ENCODE measurements around the gene ABCB9. TPM values are rescaled to one million over a fixed set of nuclear protein-coding genes. Genes with fewer than 3 reads are reported as not detected.
A peak's percentile ranks its signal among the peaks of the same experiment; 100 is the strongest.
"Not testable (repeated sequence)": the region's sequence is repeated elsewhere in the genome, so short reads cannot be mapped to it uniquely, and the experiment has no call there.

The ABCB9 gene
- total RNA-seq, 2 donors from 2014 or later = 5.7 to 5.8 TPM

DNA sequence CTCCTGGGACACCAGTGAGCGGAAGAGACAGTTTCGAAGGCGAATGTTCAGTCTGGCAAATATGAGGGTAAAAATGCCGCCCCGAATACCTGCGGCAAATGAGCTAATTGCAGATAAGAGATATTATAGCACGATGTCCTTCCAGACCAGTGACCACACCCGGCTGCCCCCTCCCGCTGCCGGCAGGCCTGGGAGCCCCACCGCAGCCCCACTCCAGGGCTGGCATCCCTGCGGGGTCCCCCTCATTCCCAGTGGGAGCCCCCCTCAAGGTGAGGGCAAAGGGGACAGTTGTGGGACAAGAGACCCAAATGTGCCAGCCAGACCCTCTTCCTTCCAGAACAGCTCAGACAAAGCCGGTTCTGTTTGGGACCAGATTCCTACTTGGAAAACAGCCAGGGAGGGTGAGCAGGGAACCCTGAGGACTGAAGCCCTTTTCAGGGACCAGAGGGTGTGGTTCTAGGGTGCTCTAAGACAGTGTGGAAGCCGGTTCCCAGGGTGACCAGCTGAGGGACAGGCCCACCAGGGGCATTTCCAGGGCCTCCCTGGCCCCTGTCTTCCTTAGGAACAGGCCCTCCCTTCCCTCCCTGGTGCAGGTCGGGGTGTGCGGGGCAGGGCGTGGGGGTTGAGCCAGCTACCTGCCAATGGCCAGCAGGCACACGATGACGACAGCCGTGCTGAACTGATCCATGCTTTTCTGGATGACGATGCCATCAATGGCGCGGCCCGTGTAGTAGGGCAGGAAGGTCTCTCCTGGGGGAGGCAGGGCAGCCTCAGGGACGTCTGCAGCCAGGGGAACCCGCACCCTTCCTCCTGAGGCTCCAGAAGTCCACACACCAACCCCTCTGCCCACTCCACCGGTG is 16.2 kb downstream of the ABCB9 start:
- intact Hi-C loops (cut with DNase I) = loop anchor here (5.0 kb wide), 3 partner anchors 88 to 158 kb away; no protein-coding TSS in a partner anchor
- DNase-seq = no peak

DNA sequence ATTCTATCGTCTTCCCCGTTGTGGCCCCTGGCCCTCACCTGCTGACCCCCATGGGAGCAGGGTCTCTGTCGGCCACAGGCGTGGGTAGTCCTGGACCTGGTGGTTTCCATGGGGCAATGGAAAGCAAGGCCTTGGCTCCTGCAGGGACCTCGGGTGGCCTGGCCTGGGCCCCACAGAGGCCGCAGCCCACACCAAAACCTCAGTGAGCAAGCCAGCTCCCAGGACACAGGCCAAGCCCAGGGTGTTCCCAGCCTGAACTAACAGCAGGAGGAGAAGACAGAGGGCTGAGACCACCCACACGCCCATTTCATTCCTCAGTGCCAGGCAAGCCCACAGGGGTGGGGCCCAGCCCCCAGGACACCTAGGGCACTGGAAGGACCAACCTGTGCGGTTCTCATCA is 16.9 kb downstream of the ABCB9 start:
- DNase-seq = no peak
- intact Hi-C loops (cut with DNase I) = no loop called here
- ATAC-seq = no peak

More for the DNA sequence above, 16.2 kb downstream of the ABCB9 start:
- ATAC-seq = no peak

DNA sequence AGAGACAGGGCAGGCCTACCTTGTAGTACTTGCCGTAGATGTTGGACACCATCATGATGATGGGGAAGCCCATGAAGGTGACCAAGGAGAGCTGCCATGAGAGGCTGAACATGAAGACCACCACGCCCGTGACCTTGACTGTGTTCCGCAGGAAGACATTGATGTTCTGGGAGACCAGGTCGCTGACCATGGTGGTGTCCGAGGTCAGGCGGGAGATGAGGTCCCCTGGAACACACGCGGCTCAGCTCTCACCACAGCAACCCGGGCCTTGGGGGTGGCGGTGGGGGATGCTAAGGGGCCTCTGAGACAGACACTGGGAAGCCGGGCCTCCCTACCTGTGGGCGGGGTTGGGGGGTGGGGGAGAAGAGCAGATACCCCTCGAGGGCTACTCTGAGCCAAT is 17.7 kb downstream of the ABCB9 start:
- ATAC-seq (no peak), DNase-seq (no peak)
- intact Hi-C loops (cut with DNase I) = no loop called here

DNA sequence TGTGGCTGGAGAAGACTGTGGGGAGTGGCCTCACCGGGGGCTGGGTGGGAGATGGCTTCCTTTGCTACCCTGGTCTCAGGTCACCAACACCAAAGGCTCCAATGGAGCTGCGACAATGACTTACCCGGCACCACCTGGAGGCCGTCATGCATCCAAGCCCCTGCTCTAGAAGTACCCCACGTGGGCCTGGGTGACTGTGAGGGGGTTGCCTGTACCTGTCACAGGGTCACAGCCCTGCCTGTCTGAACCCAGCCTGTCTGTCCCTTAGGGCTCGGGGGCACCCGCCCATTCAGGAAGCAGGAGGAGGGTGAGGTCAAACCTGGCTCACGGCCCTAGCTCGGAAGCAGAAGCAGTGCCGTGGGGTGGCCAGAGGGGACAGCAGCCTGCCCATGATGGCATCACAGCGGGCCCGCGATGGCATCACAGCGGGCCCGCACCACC is 18.9 kb downstream of the ABCB9 start:
- intact Hi-C loops (cut with DNase I) = no loop called here
- ATAC-seq = peak in 1 of 2 donors; percentile 26

DNA sequence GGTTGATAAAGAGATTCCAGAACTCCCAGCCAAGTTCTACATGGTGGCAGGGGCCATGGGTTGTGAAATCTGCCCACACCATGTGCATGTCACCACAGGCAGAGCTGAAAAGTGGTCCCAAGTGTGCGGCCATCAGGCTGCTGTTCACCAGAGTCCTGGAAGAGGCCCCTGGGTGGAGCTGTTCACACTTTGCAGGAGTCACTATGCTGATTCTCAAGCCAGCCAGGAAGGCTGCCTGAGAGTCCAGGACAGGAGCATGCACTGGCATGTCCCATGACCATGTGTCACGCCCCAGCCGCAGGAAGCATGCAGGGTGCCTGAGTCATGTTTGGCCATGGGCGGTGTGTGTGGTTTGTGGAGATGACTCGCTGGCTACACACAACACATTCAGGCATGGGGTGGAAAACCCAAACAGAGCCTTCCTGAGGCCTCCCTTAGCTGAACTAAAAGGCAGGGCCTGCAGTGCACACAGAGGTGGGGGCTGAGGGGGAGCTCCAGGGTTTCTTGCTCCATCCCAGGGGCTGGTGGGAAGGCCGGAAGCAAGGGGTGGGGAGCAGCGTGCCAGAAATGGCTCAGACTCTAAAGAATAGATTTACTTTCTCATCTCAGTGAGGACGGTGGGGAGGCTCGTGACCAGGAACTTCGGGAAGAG is 19.4 kb downstream of the ABCB9 start:
- peak; percentile 78 to 88 for ATAC-seq
- peak; percentile 90 for DNase-seq
- intact Hi-C loops (cut with DNase I) = no loop called here

More for the DNA sequence above, 18.9 kb downstream of the ABCB9 start:
- DNase-seq = peak; percentile 49

DNA sequence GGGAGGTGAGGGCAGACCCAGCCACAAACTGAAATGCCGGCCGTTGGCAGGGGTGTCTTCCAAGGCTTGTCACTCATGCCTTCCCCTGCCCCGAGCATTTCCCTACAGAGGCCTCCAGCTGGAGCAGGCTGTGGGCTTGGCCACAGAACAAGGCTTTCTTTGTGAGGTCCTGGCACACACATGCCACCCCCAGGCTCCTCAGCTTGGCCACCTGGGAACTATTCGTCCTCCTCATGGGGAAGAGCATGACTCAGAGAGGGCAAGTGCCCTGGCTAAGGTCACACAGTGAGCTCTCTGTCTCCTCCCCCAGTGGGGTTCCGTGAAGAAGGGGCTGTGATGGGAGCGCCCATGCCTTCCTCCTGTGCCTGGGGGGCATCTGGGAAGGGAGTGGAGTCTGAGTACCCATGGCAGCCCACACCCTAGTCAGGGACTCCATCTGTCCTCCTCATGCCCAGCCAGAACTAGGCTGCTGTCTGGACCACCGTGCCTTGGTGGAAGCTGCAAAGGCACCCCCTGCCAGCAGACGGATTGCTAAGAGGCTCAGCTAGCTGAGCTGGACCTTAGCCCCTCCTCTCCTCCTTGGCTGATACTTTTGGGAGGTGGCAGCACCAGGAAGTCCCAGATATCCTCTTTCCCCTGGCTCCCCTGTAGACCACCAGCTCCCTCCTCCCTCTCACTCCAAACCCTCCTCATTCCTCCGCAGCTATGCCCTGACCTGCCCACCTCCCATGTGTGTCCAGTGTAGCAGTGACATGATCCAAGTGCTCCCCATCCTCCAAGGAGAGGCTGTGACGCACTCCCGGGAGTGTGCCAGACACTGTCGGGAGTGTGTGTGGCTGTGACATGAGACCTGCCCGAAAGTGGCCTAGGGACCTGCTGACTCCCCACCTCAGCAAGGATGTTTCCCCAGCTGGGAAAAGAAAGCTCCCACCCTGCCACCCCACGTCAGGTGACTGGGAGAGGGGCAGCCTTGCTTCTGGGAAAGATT is 21.4 kb downstream of the ABCB9 start:
- ATAC-seq (peak in 1 of 2 donors; percentile 10), DNase-seq (no peak)
- intact Hi-C loops (cut with DNase I) = loop anchor here in 1 of 2 donors (5.0 kb wide), 1 partner anchor 43 kb away; no protein-coding TSS in a partner anchor

DNA sequence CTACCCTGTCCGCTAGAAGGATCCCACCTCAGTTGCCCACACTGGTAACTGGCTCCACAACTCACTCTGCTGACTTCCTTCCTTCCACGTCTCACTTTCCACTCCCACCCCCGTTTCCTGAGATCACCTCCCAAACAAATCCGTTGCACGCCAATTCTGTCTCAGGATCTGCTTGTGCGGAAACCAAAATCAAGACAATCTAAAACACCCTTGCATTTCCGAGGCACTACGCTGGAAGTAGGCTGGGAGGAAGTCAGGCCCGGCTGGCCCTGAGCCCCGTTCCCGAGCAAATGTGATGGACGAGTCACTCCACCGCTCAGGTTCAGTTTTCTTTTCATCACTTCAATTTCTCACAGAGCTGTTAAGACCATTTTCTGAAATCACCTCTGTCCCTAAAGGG is 23.1 kb downstream of the ABCB9 start:
- DNase-seq = peak; percentile 41
- ATAC-seq = no peak
- intact Hi-C loops (cut with DNase I) = loop anchor here in 1 of 2 donors (5.0 kb wide), 1 partner anchor 41 kb away; no protein-coding TSS in a partner anchor

DNA sequence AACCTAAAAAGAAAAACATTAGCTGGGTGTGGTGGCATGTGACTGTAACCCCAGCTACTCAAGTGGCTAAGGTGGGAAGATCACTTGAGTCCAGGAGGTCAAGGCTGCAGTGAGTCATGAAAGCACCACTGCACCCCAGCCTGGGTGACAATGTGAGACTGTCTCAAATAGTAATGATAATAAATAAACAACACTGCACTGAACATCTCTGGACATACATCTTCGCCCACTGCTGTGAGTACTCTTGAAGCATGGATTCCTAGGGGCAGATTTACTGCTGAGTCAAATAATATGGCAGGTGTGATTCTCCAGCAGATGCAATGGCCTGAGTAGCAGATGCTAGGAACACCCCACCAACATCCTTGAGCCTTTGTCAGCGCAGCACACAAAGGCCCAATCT is 23.6 kb downstream of the ABCB9 start:
- DNase-seq (no peak), ATAC-seq (no peak)
- intact Hi-C loops (cut with DNase I) = loop anchor here in 1 of 2 donors (5.0 kb wide), 1 partner anchor 40 kb away; no protein-coding TSS in a partner anchor

DNA sequence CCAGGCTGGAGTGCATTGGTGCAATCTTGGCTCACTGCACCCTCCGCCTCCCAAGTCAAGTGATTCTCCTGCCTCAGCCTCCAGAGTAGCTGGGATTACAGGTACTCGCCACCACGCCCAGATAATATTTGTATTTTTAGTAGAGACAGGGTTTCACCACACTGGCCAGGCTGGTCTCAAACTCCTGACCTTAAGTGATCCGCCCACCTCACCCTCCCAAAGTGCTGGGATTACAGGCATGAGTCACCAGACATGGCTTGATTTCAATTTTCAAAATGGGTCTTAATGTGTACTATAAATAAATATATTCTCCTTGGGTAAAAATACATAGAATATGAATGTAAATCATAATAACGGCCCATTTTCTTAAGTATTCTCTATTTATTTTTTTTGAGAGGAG is 24.9 kb downstream of the ABCB9 start:
- intact Hi-C loops (cut with DNase I) = loop anchor here in 1 of 2 donors (5.0 kb wide), 1 partner anchor 39 kb away; no protein-coding TSS in a partner anchor
- ATAC-seq, DNase-seq: not testable (repeated sequence)

DNA sequence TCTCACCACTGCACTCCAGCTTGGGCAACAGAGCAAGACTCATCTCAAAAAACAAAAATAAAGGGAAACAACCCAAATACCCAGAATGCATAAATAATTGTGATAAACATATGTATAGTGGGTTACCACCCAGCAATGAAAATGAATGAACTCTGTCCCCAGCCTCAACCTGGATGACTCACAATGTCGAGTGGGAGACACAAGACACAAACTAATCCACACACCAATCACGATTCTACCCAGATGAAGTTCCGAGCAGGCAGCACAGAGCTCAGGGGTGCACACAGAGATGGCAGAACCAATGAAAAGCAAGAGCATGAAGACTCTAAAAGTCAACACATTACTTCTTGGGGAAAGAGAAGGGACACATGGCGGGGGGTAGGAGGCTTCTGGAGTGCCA is 27.1 kb downstream of the ABCB9 start:
- ATAC-seq = no peak

DNA sequence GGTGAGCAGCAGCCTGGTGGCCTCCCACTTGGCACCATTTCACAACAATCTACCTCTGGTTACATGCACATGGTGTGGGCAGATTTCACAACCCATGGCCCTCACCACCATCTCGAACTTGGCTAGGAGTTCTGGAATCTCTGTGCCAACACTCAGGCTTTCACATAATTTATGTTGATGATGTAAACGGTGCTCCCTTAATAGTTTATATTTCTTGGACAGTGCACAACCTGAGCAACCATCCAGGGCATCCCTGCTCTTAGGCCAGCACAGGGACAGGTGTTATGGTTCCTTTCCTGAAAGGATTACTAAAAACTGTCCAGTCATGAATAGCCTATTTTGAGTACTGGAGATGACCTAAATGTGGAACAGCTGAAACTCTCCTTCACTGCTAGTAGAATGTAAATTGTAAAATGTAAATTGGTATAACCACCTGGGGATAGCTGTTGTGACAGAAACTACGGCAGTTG is 28.6 kb downstream of the ABCB9 start:
- ATAC-seq = no peak
- DNase-seq = no peak
- intact Hi-C loops (cut with DNase I) = no loop called here

More for the DNA sequence above, 27.1 kb downstream of the ABCB9 start:
- no peak for DNase-seq
- intact Hi-C loops (cut with DNase I) = no loop called here

DNA sequence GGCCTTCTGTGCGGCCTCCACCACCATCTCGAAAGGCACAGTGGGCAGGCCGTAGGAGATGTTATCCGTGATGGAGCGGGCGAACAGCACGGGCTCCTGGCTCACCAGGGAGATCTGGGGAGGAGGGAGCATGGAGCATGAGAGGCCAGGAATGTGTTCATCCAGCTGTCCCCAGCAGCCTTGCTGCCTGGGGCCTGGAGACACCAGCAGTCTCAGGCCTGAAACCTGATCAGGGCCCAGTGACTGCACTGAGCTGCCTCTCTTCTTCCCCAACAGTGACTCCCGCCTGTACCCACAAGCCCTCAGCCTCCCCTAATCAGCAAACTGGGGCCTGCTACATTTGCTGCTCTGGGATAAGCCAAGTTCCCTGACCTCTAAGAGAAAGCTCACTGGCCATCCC is 30.9 kb downstream of the ABCB9 start:
- ATAC-seq = no peak

DNA sequence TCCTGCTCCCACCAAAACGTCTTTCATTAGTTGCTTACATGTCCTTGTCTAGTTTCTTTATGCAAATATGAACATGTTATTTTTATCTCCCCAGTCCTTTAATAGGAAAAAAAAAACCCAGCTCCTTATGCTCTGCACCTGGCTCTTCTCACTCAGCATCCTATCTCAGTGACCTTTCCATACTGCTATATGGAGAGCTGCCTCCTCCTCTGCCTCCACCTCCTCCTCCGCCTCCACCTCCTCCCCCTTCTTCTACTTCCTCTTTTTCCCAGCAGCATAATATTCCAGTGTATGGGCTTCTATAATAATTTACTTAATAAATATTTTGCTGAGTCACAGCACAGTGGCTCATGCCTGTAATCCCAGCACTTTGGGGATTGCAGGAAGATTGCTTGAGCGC is 31.5 kb downstream of the ABCB9 start:
- no peak for ATAC-seq
- no peak for DNase-seq
- intact Hi-C loops (cut with DNase I) = no loop called here

More for the DNA sequence above, 30.9 kb downstream of the ABCB9 start:
- intact Hi-C loops (cut with DNase I) = no loop called here
- DNase-seq = no peak

DNA sequence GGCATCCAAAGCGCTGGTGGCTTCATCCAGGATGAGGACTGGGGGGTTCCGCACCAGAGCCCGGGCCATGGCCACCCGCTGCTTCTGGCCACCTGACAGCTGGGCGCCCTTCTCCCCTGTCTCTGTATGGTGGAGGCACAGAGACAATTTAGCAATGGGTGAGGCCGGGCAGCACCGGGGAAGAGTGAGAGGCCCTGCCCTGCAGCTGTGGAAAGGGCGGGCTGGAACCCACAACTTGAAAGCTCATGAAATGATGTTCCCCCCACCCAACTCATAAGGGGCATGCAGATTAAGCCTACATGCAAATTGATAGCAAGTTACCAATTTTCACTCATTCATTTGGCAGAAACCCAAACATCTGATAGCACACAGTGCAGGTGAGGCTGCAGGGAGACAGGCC is 34.1 kb downstream of the ABCB9 start:
- ATAC-seq (no peak), DNase-seq (no peak)
- intact Hi-C loops (cut with DNase I) = no loop called here

DNA sequence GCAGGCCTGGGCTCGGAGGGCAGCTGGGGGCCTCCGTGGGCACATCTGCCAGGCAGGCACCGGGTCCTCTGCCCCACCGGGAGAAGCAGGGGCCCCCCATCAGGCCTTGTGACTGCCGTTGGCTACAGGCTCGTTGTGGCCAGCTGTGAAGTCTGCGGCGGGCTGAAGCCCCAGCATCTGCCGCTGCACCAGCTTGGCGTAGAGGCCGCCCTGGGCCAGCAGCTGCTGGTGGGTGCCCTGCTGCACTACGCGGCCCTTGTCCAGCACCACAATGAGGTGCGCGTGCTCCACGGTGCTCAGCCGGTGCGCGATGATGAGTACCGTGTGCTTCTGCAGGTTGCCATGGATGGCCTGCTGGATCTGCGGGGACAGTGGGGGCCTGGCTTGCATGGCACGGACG is 36.5 kb downstream of the ABCB9 start:
- intact Hi-C loops (cut with DNase I) = no loop called here
- ATAC-seq (no peak), DNase-seq (no peak)

DNA sequence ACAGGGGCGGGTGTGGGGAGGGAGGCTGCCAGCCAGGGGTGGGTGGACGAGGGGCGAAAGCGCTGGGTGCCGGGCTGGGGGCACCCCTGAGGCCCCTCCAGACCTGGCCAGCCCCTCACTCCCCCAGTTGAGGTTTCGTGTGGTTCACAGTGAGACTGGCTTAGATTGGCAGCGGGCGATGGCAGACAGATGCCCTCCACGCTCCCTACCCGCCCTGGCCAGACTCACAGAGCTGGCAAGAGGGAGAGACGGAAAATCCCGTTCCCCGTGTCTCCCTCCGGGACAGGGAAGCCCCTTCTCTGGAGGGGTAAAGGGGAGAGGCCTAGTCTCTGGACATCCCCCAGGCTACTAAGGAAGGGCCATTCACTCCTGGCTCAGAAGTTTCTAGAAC is 37.1 kb downstream of the ABCB9 start:
- DNase-seq = no peak
- intact Hi-C loops (cut with DNase I) = no loop called here

DNA sequence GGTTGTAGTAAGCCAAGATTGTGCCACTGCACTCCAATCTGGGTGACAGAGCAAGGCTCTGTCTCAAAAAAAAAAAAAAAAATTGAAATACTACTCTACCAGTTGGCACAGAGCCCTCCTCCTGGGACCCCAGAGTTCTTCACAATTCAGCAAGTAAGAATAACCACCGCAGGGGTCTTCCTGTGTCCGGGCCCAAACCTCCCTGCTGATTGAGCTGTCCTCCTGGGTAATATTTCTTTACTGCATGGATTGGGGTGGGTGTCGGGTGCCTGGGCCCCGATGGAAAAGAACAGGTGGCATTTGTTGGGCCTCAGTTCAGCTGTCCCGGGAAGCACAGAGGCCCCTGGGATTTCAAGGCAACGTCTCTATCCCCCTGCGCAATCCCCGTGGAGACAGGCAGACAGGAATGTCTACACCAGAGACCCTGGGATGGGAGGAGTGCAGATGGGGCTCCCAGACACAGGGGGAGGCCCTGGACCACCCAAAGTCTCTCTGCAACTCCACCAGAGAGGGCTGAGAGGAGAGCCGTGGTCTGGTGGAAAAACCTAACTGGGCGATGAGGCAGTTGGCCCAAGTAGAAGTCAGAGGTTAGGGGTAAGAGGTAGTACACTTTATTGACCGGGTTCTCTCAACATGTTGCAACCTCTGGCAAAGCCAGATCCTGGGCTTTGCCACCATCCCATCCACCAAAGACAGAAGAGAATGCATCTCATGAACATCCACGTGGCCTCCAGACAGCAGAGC is 37.7 kb downstream of the ABCB9 start:
- DNase-seq (no peak), ATAC-seq (no peak)
- intact Hi-C loops (cut with DNase I) = no loop called here

More for the DNA sequence above, 37.1 kb downstream of the ABCB9 start:
- no peak for ATAC-seq

DNA sequence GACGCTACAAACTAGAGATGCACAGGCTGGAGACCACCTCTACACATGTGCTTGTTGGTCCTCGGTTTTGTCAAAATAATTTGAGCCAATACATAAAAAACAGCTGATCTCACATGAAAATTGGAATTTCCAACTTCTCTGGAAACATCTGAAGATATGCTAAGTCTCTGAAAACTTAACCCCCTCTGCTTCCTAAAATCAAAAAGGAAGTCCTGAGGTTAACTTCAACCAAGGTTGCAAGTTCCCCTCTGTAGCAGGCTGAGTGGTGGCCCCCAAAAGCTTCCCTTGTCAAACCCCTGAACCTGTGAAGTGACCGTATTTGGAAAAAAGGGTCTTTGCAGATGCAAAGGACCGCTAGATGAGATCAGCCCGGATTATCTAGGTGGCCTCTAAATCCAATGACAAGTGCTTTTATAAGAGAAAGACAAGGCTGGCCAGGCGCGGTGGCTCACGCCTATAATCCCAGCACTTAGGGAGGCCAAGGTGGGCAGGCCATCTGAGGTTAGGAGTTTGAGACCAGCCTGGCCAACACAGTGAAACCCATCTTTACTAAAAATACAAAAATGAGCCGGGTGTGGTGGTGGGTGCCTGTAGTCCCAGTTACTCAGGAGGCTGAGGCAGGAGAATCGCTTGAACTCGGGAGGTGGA is 38.4 kb downstream of the ABCB9 start:
- intact Hi-C loops (cut with DNase I) = no loop called here
- DNase-seq = no peak
- ATAC-seq = no peak
